HepG2 (cell line): ENCODE results near the gene XDH. TPM values are rescaled to one million over a fixed set of nuclear protein-coding genes. Genes with fewer than 3 reads are reported as not detected.
A peak's percentile ranks its signal among the peaks of the same experiment; 100 is the strongest.

ENCODE experiments used
- ATAC-seq: fragments of 200-7000 bp; cut with Tn5 transposase; 3 replicates; pipeline ENCODE4 v1.9.1; 2020; ENCODE audit warnings: mild to moderate bottlenecking, moderate library complexity
- BruUV-seq: library from RNA; stranded (reverse); fragments of 400-500 nt; replicated peaks from 2 replicates; lab custom pipeline; 2021; lab: Mats Ljungman, UMichigan
- CTCF ChIA-PET: fragments of 300-600 bp; formaldehyde crosslinking; extraction: SDS; loops from one replicate; lab custom pipeline; 2021; ENCODE audit warnings: low total read pairs, inconsistent platforms, low intra/inter-chr PET ratio; lab: Yijun Ruan, JAX
- POLR2A ChIA-PET: fragments of 350-600 bp; sonication (Branson Sonifier 250); formaldehyde crosslinking; loops from one replicate; lab custom pipeline; 2020; ENCODE audit warnings: antibody characterized with exemption, inconsistent platforms; lab: Yijun Ruan, JAX
- DNase-seq: peaks from one replicate; pipeline ENCODE4 v3.0.0-alpha.2; 2015; ENCODE audit warnings: low spot score
- FAIRE-seq: peaks from 3 replicates; lab custom pipeline; 2011; peaks lifted over from hg19 to GRCh38; lab: Jason Lieb, UNC
- H2AFZ ChIP-seq: one replicate; pipeline ENCODE4 v1.6.1; 2011; ENCODE audit warnings: low read length, inconsistent platforms
- H3K27ac ChIP-seq: fragments of 300-600 bp; 3 replicates; pipeline ENCODE4 v1.8.0; 2011; ENCODE audit warnings: mixed run types, mild to moderate bottlenecking, mixed read lengths, low read length, inconsistent platforms; ENCODE audit not compliant: insufficient read depth; ENCODE audit errors: extremely low read length
- H3K27me3 ChIP-seq, 2 experiments: fragments of 200-600 bp in 1 of 2; 2 replicates in 1 of 2; 3 replicates in 1 of 2; pipeline versions ENCODE4 v1.6.0 to v1.8.0; 2011; ENCODE audit warnings: low read length in 2 of 2, mild to moderate bottlenecking in 2 of 2, moderate library complexity in 2 of 2, inconsistent platforms in 1 of 2; ENCODE audit not compliant: insufficient read depth in 2 of 2, control insufficient read depth in 1 of 2
- H3K36me3 ChIP-seq, 2 experiments: fragments of 200-600 bp in 1 of 2; replicated peaks in 1 of 2; 2 replicates in 1 of 2; 3 replicates in 1 of 2; pipeline versions ENCODE4 v1.5.1 to v1.8.0; 2011; ENCODE audit warnings: low read length in 2 of 2, inconsistent platforms in 1 of 2; ENCODE audit not compliant: insufficient read depth in 2 of 2, control insufficient read depth in 1 of 2
- H3K4me1 ChIP-seq: 2 replicates; pipeline ENCODE4 v1.5.1; 2012; ENCODE audit warnings: low read length, inconsistent platforms; ENCODE audit not compliant: insufficient read depth
- H3K4me2 ChIP-seq: 2 replicates; pipeline ENCODE4 v1.6.0; 2011; ENCODE audit warnings: low read depth, low read length, inconsistent platforms
- H3K4me3 ChIP-seq, 3 experiments: fragments of 200-600 bp in 1 of 3; sonication (generic), shearing (Covaris generic) in 1 of 3; replicated peaks in 1 of 3; 2 replicates each; pipeline ENCODE4 v1.5.1; 2011 to 2016; ENCODE audit warnings: low read length in 3 of 3, inconsistent platforms in 2 of 3, low read depth in 2 of 3, mild to moderate bottlenecking in 2 of 3, control low read depth in 1 of 3, mixed read lengths in 1 of 3; ENCODE audit not compliant: insufficient read depth in 1 of 3
- H3K79me2 ChIP-seq: one replicate; pipeline ENCODE4 v1.6.1; 2011; ENCODE audit warnings: low read length, inconsistent platforms; ENCODE audit not compliant: insufficient read depth
- H3K9ac ChIP-seq: 2 replicates; pipeline ENCODE4 v1.6.0; 2011; ENCODE audit warnings: mild to moderate bottlenecking, low read depth, low read length, inconsistent platforms; ENCODE audit not compliant: insufficient read depth
- H3K9me3 ChIP-seq: 2 replicates; pipeline ENCODE4 v1.5.1; 2012; ENCODE audit warnings: mild to moderate bottlenecking, low read length
- H4K20me1 ChIP-seq: 2 replicates; pipeline ENCODE4 v1.6.0; 2011; ENCODE audit warnings: inconsistent platforms, mild to moderate bottlenecking, low read length, moderate library complexity; ENCODE audit not compliant: insufficient read depth
- CEBPB ChIP-seq: IDR thresholded peaks from 2 replicates; pipeline ENCODE4 v1.6.1; 2011; ENCODE audit warnings: low read depth, low read length, improper control_type of control experiment, borderline replicate concordance
- SKI ChIP-seq: fragments of 450-650 bp; IDR thresholded peaks from one replicate; pipeline ENCODE4 v1.6.1; 2018; ENCODE audit warnings: mild to moderate bottlenecking; ENCODE audit not compliant: partially characterized antibody
- ZBTB10 ChIP-seq: sonication (generic); formaldehyde crosslinking; IDR thresholded peaks from 2 replicates; pipeline ENCODE4 v1.4.0; 2020; ENCODE audit warnings: missing genetic modification reagents, borderline replicate concordance
- ZBTB8A ChIP-seq: sonication (generic); formaldehyde crosslinking; IDR thresholded peaks from 2 replicates; pipeline ENCODE4 v1.4.0; 2020; ENCODE audit warnings: mild to moderate bottlenecking, low read depth, missing genetic modification reagents, borderline replicate concordance
- ZMYM3 ChIP-seq: sonication (generic); formaldehyde crosslinking; IDR thresholded peaks from 2 replicates; pipeline ENCODE4 v1.5.1; 2020; ENCODE audit warnings: mild to moderate bottlenecking, missing genetic modification reagents
- ZNF331 ChIP-seq: sonication (generic); formaldehyde crosslinking; IDR thresholded peaks from 2 replicates; pipeline ENCODE4 v1.4.0; 2020; ENCODE audit warnings: missing genetic modification reagents
- ZNF775 ChIP-seq: sonication (generic); formaldehyde crosslinking; IDR thresholded peaks from 2 replicates; pipeline ENCODE4 v1.4.0; 2020; ENCODE audit warnings: missing genetic modification reagents, mild to moderate bottlenecking, moderate library complexity, borderline replicate concordance
- WGBS: methylation state at CpG from one replicate; pipeline ENCODE4 v1.1.6; 2017; ENCODE audit warnings: low lambda C conversion rate; 5-methylcytosine and 5-hydroxymethylcytosine counted together
- in situ Hi-C: cut with HindIII; loops from 2 replicates; pipeline ENCODE4 v1.10.0; 2017; ENCODE audit warnings: low pct_unique_long_range_greater_than_20kb; ENCODE audit not compliant: extremely low pct_ligation_motif_present
- intact Hi-C: fragments of 100-400 bp; cut with micrococcal nuclease; formaldehyde crosslinking; loops from one replicate; pipeline ENCODE4 v1.10.0; 2022; ENCODE audit not compliant: unreplicated experiment
- polyA plus RNA-seq, 8 experiments: library from polyadenylated mRNA; depleted of rRNA in 3 of 8; stranded (reverse) in 7 of 8; unstranded in 1 of 8; fragments of >200 nt; fragmentation: Illumina TruSeq in 4 of 8; extraction: Trizol in 4 of 8; gene quantifications; 2 replicates each; pipeline versions ENCODE4 v1.2.1 to v1.2.3, GENCODE V29; 2011 to 2016; ENCODE audit warnings: low read depth in 4 of 8, missing spikeins in 1 of 8, mixed read lengths in 1 of 8; ENCODE audit not compliant: insufficient read depth in 1 of 8
- total RNA-seq, 5 experiments: library from RNA; depleted of rRNA; stranded (reverse); fragments of >200 nt; fragmentation: Illumina TruSeq; extraction: Trizol; gene quantifications; 2 replicates each; pipeline ENCODE4 v1.2.3, GENCODE V29; 2016; ENCODE audit warnings: low read depth in 1 of 5

Gene XDH
- total and polyA plus RNA-seq, 2 of the 13 experiments (the other 11 are each of a cell fraction or from before 2014, with no cell fraction given) = not detected

GRCh38 chr2:31333046-31333445 is 81.5 kb downstream of the XDH start:
- H3K79me2 ChIP-seq = no peaks in the 10 kb centered on the region
- no peak for DNase-seq
- no peak overlapping the region for H2AFZ ChIP-seq
- TF ChIP-seq ZMYM3 (CRISPR knock-in tag) (no peak), ZBTB8A (CRISPR knock-in tag) (no peak), ZBTB10 (CRISPR knock-in tag) (no peak), SKI (no peak)
- no peak overlapping the region for H3K4me3 ChIP-seq
- no peak overlapping the region for H3K9ac ChIP-seq
- no peaks in the 10 kb centered on the region for H3K4me1 ChIP-seq
- H3K36me3 ChIP-seq = no peaks in the 10 kb centered on the region
- intact Hi-C loops (loop anchor here (1.0 to 2.0 kb wide), 4 partner anchors 100 to 471 kb away; no protein-coding TSS in a partner anchor), in situ Hi-C loops (loop anchor here (5.0 to 25.0 kb wide), 3 partner anchors 471 to 1121 kb away; no protein-coding TSS in a partner anchor)
- no TSS peak for BruUV-seq
- H3K27me3 ChIP-seq = peaks cover 1 to 8% of the 10 kb centered on the region in 2 experiments; a peak in 4 of 5 replicates
- H4K20me1 ChIP-seq = no peaks in the 10 kb centered on the region
- no peaks in the 10 kb centered on the region for H3K9me3 ChIP-seq
- no peak overlapping the region for H3K27ac ChIP-seq
- ChIA-PET POLR2A (no interaction called here), CTCF (interaction anchor here (1.1 to 3.9 kb wide), 3 partner anchors 471 to 623 kb away, joined by 4 to 45 read pairs (median 38); no protein-coding TSS in a partner anchor)
- ATAC-seq = peak; percentile 29; the same call in 2 of the 3 replicates
- no peak overlapping the region for H3K4me2 ChIP-seq
- 3% methylated on average over 5 of the region's 5 CpGs for WGBS
- no peak for FAIRE-seq

- FAIRE-seq (no peak), ATAC-seq (no peak), DNase-seq (no peak)
- intact Hi-C loops = loop anchor here (2.0 kb wide), 1 partner anchor 418 kb away; no protein-coding TSS in a partner anchor
- Histone ChIP-seq H3K4me3 (no peak overlapping the region), H3K4me2 (no peak overlapping the region), H3K36me3 (no peaks in the 10 kb centered on the region), H3K27me3 (peaks cover 1 to 8% of the 10 kb centered on the region in 2 experiments; a peak in 4 of 5 replicates), H3K9ac (no peak overlapping the region), H3K9me3 (no peaks in the 10 kb centered on the region), H3K79me2 (no peaks in the 10 kb centered on the region), H4K20me1 (no peaks in the 10 kb centered on the region), H3K27ac (no peak overlapping the region), H2AFZ (no peak overlapping the region), H3K4me1 (no peaks in the 10 kb centered on the region)
- BruUV-seq = no TSS peak
- 4% methylated on average over 5 of the region's 5 CpGs for WGBS
- TF ChIP-seq CEBPB = peak; percentile 47; the same call in 1 of the 2 replicates
- no peak for TF ChIP-seq ZNF331 (CRISPR knock-in tag)
- TF ChIP-seq ZNF775 = no peak
- ChIA-PET POLR2A (no interaction called here), CTCF (interaction anchor here (3.0 to 3.9 kb wide), 2 partner anchors 471 to 619 kb away, joined by 38 to 45 read pairs; no protein-coding TSS in a partner anchor)
- in situ Hi-C loops = loop anchor here (5.0 to 25.0 kb wide), 3 partner anchors 470 to 1120 kb away; no protein-coding TSS in a partner anchor
Measured at GRCh38 chr2:31332521-31332920, 82.0 kb downstream of the XDH start.
